Retina (tissue), 1 donor: Measurements from ENCODE around the gene CBFB.

Experiments
- DNase-seq: peaks from one replicate; pipeline ENCODE4 v3.0.0-alpha.2; 2016

CBFB gene

GRCh38 chr16:67141391-67141790, 112.4 kb downstream of the CBFB start:
- DNase-seq = no peak

DNA sequence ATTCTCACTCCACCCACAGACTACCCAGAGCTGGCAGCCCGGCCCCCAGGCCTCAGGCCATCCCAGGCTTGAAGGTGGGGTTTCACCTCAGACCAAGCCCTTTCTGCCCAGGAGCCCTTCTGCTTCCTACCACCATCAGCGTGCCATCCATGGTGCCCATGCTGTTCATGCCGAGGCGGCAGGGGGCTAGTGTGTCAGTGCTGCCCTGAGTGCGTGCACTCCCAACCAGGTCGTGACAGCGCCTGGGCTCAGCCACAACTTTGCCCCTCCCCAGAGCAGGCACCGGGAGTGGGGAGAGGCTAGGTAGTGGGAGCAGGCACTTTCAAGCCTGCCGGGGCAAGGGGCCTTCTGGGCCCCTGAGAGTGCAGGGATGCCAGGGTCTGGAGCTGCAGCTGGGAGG, 113.4 kb downstream of the CBFB start:
- no peak for DNase-seq

GRCh38 chr16:67144943-67145342, 116.0 kb downstream of the CBFB start:
- DNase-seq = no peak

DNA sequence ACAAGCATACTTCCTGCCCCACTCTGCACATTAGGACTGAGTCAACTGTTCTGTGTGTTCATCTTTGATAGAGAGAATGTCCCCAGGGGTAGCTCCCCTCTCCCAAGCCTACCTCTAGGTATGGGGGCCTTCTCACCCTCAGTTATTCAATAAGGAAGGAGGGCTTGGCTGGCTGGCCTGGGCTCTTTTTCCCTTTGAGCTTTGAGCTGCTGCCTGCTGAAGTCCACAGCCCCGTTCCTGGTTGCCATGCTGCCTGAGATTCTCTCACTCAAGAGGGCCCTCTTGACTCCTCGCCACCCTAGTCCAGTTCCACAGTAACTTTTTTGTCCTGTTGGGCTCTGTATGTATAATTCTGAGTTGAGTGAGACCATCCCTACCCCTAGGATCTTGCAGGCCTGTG, 116.8 kb downstream of the CBFB start:
- DNase-seq = no peak

DNA sequence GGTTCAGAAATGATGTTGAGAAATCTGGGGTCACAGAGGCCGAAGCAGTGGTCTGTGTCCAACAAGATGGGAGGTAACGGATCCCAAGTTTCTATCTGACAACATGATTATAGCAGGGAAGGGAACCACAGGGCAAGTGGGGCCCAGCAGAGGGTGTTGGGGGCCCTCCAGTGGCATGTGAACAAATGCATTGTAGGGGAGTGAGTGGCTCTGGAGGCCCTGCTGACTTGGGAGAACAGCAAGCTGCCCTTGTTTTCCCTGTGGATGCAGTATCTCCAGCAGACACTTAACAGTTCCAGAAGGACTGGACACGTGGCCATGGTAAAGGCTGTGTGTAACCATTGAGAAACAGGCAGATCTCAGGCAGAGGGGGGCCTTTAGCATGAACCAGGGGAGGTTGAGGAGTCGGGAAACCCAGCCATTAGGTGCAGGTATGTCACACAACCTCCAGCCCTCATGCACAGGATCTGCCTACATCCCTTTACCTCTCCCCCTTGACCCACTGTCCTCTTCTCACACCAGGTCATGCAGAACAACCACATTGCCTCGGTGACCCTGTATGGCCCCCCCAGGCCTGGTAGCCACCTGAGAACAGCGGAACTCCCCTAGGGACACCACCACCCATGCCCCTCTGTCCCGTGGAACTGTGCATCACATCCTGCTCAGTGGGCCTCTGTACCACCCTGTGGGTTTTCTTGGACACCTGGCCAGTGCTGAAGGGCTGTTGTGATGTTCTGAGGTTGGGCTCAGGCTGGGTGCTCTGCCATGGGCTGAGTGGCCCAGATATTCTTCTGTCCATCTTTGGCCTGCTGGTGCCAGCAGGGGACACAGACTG, 117.8 kb downstream of the CBFB start:
- DNase-seq = no peak

DNA sequence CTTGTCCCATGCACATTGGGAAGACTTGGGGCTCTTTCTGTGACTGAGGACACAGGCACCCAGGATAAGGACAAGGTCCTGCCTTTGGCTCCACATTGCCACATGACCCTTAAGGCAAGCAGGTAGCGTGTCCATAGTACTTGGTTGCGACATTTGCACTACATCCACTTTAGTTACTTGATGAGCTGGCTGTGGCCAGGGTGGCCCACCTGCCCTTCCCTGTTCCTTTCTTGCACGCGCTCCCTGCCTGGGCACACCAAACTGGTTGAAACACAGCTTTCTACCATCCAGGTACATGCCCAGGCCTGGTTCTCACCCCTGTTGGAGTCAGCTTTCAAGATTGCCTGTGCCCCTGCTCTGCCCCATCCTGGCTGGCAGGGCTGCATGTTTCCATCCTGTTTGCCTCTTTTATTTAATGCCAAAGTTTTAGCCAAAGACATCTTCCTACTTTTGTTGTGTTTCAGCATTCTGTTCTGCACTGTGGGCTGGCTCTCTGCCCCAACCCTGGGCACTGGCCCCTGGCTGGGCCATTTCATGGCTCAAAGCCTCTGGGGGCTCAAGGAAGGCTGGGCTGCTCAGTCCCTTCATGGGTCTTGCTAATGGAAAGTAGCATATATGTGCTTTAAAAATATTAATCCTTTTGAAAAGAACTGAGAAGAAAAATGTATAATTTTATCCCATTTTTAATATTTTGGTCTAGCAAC, 118.6 kb downstream of the CBFB start:
- DNase-seq = no peak

DNA sequence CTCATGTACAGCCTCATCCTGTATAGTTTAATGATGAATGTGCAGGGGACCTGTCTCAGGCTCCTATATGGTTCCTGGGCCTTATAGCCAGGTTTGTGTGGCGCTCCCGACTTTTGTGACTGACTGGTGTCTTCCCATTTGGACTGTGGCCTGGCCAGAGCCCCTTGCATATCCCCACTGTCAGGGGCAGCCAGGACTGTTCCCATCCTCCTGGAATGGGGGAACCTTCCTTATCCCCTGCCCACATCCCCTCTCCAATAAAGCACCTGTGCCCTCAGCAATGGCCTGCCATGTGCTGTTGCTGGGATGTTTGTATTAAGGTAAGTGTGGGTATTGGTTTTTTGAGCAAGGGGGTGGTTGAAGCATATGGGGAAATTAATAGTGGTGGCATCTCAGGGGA, 119.3 kb downstream of the CBFB start:
- DNase-seq = no peak

GRCh38 chr16:67148656-67149275, 119.8 kb downstream of the CBFB start:
- no peak for DNase-seq

DNA sequence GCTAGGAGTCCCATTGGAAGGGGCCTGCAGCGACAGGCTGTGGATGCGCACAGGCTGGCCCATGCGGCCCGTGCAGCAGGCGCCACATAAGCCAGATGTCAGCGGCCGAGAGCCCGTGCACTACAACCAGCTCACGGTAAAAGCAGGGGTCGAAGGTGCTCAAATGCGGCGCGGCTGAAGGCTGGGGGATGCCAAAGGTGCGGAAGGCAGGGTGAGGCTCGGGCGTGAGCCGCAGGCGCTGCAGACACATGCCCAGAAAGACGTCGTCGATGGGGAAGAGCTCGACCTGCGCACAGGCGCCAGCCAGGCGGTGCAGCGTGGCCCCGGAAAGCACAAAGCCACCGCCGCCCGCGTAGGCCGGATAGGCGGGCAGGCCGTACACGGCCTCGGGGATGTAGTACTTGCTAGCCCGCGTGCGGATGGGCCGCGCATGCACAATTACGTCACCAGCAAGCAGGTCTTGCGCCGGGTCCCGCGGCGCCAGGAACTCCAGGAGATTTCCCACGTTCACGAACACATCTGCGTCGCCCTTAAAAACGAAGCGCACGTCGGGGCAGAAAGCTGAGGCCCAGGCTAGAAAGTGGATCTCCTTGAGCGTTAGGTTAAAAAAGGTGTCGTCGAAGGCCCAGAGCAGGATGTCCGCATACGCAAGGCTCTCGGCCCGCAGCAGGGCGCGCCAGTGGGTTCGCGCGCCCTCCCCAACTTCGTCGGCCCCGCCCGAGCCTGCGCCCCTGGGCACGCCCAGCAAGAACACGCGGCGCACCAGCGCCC, 120.5 kb downstream of the CBFB start:
- DNase-seq = peak; percentile 71

DNA sequence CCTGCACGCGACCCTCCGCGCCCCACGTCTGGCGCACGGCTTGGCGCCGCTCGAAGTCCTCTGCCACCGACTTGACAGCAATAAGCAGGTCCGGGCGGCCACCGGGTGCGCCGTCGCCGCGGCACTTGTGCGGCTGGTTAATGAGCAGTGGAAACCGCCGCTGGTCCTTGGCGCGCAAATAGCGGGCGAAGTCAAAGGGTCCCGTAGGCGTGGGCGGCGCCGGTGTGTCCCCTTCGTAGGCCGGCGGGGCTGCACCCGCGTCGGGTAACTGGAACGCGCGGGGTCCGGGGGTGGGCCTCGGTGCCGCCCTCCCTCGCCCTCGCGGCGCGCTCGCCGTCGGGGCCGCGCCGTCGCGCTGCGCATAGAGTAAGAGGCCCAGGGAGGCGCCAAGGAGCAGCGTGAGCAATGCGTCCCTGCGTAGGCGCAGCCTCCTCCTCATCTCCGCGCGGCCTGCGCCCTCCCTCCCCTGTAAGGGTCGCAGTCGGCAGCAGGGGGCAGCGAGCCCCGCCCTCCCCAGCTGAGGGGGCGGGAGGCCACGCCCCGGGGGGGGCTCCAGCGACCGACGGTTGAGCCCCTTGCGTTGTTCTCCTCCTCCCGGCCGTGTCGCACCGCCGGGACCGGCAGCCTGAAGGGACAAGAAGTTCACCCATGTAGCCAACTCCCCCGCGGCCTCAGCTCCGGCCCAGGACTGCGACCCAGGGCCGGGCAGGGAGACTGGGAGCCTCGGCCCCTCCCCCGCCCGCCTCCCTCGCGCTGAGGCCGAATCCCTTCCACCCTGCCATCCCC, 121.3 kb downstream of the CBFB start:
- DNase-seq = peak; percentile 61
